ENCODE data around the gene KRTAP2-2.

- no peak for TF ChIP-seq CTCF (IDR thresholded peaks at IDR 0.05)
- no peak for TF ChIP-seq POLR2A (IDR thresholded peaks at IDR 0.05)
Observed at GRCh38 chr17:41037853-41038350, 17.1 kb downstream of the KRTAP2-2 start.

Data from sigmoid colon (tissue), 3 donors.